ENCODE results near the gene AQP12B.

Gene AQP12B

DNA sequence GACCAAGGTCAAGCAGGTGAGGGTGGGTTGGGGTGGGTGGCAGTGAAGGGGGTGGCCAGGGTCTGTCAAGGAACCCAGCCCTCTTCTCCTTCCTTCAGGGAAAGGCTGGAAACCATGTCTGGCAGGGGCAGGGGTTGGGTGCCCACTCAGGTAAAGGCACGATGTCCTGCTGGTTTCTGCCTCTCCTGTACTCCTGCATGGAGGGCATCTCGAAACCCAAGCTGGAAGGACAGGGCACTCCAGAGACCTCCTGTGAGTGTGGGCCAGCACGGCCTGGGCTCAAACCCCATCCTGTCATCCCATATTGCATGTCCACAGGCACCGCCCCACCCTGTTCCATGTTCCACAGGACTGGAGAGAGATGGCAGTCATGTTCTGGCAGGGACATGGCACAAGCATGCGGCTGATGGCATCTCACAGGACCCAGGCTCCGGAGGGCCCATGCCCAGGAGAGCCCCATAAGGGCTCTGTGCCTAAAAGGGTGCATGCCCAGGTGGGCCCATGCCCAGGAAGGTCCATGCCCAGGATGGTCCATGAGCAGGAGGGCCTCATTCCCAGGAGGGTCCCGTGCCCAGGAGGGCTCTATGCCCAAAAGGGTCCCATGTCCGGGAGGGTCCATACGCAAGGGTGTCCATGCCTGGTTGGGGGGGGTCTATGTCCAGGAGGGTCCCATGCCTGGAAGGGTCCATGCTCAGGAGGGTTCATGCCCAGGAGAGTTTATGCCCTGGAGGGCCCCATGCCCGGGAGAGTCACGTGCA, 51.0 kb downstream of the AQP12B start:
- no peak for ATAC-seq

DNA sequence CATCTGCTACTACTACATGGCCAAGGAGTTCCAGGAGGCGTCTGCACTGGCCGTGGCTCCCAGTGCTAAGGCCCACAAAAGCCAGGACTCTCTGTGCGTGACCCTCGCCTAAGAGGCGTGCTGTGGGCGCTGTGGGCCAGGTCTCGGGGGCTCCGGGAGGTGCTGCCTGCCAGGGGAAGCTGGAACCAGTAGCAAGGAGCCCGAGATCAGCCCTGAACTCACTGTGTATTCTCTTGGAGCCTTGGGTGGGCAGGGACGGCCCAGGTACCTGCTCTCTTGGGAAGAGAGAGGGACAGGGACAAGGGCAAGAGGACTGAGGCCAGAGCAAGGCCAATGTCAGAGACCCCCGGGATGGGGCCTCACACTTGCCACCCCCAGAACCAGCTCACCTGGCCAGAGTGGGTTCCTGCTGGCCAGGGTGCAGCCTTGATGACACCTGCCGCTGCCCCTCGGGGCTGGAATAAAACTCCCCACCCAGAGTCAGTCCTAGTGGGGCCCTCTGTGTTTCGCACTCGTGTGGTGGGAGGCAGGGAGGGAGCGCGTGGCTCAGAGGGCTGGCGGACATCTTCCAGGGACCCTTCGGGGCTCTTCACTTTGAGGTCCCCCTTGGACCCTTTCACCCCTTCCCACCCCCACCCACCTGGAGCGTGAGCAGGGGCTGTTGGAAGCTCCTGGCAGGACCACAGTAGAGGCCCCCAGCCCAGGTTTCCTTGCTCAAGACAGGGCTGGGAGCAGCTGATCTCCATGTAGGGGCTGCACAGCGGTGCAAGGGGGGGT, 51.7 kb downstream of the AQP12B start:
- ATAC-seq = no peak

DNA sequence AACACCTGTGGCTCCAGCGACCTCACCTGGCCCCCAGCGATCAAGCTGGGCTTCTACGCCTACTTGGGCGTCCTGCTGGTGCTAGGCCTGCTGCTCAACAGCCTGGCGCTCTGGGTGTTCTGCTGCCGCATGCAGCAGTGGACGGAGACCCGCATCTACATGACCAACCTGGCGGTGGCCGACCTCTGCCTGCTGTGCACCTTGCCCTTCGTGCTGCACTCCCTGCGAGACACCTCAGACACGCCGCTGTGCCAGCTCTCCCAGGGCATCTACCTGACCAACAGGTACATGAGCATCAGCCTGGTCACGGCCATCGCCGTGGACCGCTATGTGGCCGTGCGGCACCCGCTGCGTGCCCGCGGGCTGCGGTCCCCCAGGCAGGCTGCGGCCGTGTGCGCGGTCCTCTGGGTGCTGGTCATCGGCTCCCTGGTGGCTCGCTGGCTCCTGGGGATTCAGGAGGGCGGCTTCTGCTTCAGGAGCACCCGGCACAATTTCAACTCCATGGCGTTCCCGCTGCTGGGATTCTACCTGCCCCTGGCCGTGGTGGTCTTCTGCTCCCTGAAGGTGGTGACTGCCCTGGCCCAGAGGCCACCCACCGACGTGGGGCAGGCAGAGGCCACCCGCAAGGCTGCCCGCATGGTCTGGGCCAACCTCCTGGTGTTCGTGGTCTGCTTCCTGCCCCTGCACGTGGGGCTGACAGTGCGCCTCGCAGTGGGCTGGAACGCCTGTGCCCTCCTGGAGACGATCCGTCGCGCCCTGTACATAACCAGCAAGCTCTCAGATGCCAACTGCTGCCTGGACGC, 52.5 kb downstream of the AQP12B start:
- ATAC-seq = no peak

GRCh38 chr2:240629619-240629967, 53.1 kb downstream of the AQP12B start:
- ATAC-seq = no peak

GRCh38 chr2:240628808-240629618, 53.7 kb downstream of the AQP12B start:
- ATAC-seq = no peak

DNA sequence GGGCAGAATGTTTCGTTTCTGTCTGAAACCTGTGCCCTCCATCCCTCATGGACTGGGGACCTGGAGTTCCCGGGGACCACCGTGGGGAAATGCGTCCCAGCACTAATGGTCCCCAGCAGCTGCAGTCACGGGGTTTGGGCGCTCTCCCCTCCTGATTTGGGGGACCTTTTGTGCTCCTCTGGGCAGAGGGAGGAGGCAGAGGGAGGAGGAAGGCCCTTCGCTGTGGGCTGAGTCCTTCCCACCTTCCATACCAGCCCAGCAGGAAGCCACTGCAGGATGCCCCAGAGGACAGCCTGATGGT, 54.2 kb downstream of the AQP12B start:
- no peak for ATAC-seq

DNA sequence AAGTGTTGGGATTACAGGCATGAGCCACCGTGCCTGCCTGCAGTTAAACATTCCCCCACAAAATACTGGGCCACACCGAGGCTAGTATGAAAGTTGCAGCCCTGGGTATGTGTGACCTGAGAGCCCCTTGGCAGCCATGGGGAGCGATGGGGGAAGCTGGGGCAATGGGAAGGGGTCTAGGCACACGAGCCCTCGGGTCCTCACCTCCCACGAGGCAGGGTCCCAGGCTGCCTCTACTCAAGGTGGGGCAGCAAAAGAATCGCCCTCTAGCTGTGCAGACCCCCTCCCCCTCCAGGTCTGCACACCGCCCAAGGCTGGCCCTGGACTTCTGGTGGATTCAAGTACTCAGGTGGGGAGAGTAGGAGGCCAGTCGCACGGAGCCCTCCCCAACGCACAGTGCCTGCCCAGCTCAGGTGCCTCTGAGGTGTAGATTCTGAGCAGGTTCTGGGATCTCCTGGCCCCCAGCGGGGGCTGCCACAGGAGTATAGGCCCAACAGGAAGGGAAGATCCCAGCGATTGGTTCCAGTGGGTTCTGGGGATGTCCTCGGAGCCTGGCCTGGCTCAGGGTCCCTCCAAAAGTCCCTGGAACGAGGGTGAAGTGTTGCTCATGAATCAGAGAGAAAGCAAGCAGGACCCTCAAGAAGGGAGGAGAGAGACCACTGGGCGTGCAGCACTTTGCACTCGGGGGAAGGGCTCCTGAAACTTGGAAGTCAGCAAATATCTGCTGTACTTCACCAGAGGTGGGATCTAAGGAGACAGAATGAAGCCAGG, 54.8 kb downstream of the AQP12B start:
- ATAC-seq = no peak

DNA sequence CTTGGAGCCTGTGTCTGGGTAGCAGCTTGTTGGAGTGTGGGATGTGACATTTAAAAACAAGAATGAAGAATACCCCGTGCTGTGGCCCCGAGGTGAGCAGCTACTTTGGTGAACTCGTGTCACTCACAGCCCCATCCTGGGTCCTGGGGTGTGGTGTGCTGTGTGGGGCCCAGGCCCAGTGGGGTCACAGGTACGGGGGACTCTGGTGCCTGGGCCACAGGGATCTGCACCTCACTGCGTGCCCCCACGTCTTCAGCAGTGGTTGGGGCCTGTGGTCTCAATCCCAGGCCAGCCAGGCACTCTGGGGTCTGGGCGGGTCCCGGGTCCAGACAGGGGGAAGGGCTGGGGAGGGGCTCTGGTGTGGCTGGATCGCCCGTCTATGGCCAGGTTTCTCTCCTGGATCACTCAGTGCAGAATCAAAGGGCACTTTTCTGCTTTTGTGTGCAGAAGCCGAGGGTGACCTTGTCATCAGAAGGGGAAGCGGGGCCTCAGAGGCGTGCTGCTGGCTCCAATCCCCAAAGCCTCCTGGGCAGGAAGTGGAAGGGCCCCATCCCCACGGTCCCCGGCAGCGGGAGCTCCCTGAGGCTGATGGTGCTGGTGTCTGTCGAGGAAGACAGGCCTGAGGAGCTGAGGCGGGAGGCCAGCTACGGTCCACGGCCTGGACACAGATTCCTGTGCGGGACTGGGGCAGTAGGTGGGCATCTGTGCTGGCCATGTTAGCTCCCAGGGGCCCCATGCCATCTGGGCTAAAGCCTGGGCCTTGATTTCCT, 56.0 kb downstream of the AQP12B start:
- ATAC-seq = no peak
